Measurements from ENCODE around the gene DDAH1.
"Not testable (repeated sequence)": the region's sequence is repeated elsewhere in the genome, so short reads cannot be mapped to it uniquely, and the experiment has no call there.

DDAH1 gene

GRCh38 chr1:85465099-85465785 lies at the start of gene DDAH1:
TSS of gene DDAH1 (minus strand) at chr1:85465159. CDS start at chr1:85465045, 114 bp downstream.
- DNase-seq (ENCODE audit: low spot score), result no peak
- TF ChIP-seq CTCF (IDR thresholded peaks at IDR 0.05; ENCODE audit: extremely low read depth, missing control alignments), result no peak

GRCh38 chr1:85513998-85514397 lies 49.0 kb upstream of the DDAH1 start:
- DNase-seq (ENCODE audit: low spot score), result not testable (repeated sequence)

GRCh38 chr1:85504417-85504816 lies 39.5 kb upstream of the DDAH1 start:
- no peak for TF ChIP-seq CTCF (IDR thresholded peaks at IDR 0.05; ENCODE audit: extremely low read depth, missing control alignments)

GRCh38 chr1:85502625-85503083 lies 37.7 kb upstream of the DDAH1 start:
- no peak for TF ChIP-seq CTCF (IDR thresholded peaks at IDR 0.05; ENCODE audit: extremely low read depth, missing control alignments)
- DNase-seq (ENCODE audit: low spot score), result peak; percentile 11

More at GRCh38 chr1:85504417-85504816, 39.5 kb upstream of the DDAH1 start:
- DNase-seq (ENCODE audit: low spot score), result no peak

GRCh38 chr1:85502171-85502570 lies 37.2 kb upstream of the DDAH1 start:
- no peak for TF ChIP-seq CTCF (IDR thresholded peaks at IDR 0.05; ENCODE audit: extremely low read depth, missing control alignments)
- DNase-seq (ENCODE audit: low spot score), result no peak

- no peak for DNase-seq (ENCODE audit: low spot score)
- TF ChIP-seq CTCF (IDR thresholded peaks at IDR 0.05; ENCODE audit: extremely low read depth, missing control alignments), result no peak
Observed at GRCh38 chr1:85501355-85501898, 36.5 kb upstream of the DDAH1 start.

- TF ChIP-seq CTCF (IDR thresholded peaks at IDR 0.05; ENCODE audit: extremely low read depth, missing control alignments), result no peak
- no peak for DNase-seq (ENCODE audit: low spot score)
Observed at GRCh38 chr1:85496941-85497582, 32.1 kb upstream of the DDAH1 start.

Data from GM20000 (cell line).